K562 (cell line): Measurements from ENCODE around the gene SLC15A3. TPM values are rescaled to one million over a fixed set of nuclear protein-coding genes. Genes with fewer than 3 reads are reported as not detected.

Experiments
- BRD4 ChIP-seq: fragments of 200-600 bp; sonication (generic); IDR thresholded peaks from 2 replicates; pipeline ENCODE4 v1.6.1; 2017; ENCODE audit warnings: inconsistent platforms
- CTBP1 ChIP-seq: fragments of 450-650 bp; IDR thresholded peaks from 2 replicates; pipeline ENCODE4 v1.6.1; 2016; ENCODE audit warnings: borderline replicate concordance
- FOXK2 ChIP-seq, 2 experiments: fragments of 450-650 bp; IDR thresholded peaks in 1 of 2; conservative IDR thresholded peaks in 1 of 2; 2 replicates each; pipeline ENCODE4 v1.6.1; 2016; ENCODE audit warnings: low read depth in 2 of 2, mild to moderate bottlenecking in 1 of 2
- LCOR ChIP-seq: sonication (generic); formaldehyde crosslinking; IDR thresholded peaks from 2 replicates; pipeline ENCODE4 v1.8.0; 2022; ENCODE audit warnings: mild to moderate bottlenecking, missing genetic modification reagents
- polyA plus RNA-seq, 8 experiments: library from polyadenylated mRNA; depleted of rRNA in 4 of 8; stranded (reverse) in 5 of 8; unstranded in 3 of 8; fragments of >200 nt; fragmentation: Nextera tagmentation in 2 of 8; fragmentation: Illumina TruSeq in 1 of 8; extraction: Ambion mirVana in 2 of 8; extraction: Trizol in 1 of 8; gene quantifications; 2 replicates each; pipeline versions ENCODE4 v1.2.1 to v1.2.3, GENCODE V29; 2011 to 2014; ENCODE audit warnings: inconsistent platforms in 1 of 8, missing spikeins in 1 of 8
- total RNA-seq, 7 experiments: library from RNA; depleted of rRNA in 6 of 7; stranded (reverse); fragments of >200 nt in 6 of 7; fragmentation: Illumina TruSeq in 2 of 7; extraction: Trizol in 2 of 7; gene quantifications; 2 replicates each; pipeline versions ENCODE4 v1.2.1 to v1.2.3, GENCODE V29; 2011 to 2021; ENCODE audit warnings: low replicate concordance in 1 of 7
- TF ChIP-seq, protein P1 (sequence below): sonication (generic); formaldehyde crosslinking; IDR thresholded peaks from 2 replicates; pipeline ENCODE4 v1.5.0; 2020; ENCODE audit warnings: missing genetic modification reagents
- TF ChIP-seq, protein P2 (sequence below), 3 experiments: IDR thresholded peaks in 2 of 3; conservative IDR thresholded peaks in 1 of 3; 2 replicates each; pipeline ENCODE4 v1.5.1; 2011 to 2012; ENCODE audit warnings: low read length in 3 of 3, mild to moderate bottlenecking in 3 of 3, control low read depth in 2 of 3, improper control_type of control experiment in 1 of 3, inconsistent platforms in 1 of 3, low read depth in 1 of 3, mixed read lengths in 1 of 3, moderate library complexity in 1 of 3; ENCODE audit not compliant: insufficient read depth in 2 of 3

SLC15A3 gene
- total and polyA plus RNA-seq, 9 of the 15 experiments (the other 6 are each of a cell fraction or from before 2014, with no cell fraction given), result 0.07 to 0.27 TPM; not detected in 7

DNA sequence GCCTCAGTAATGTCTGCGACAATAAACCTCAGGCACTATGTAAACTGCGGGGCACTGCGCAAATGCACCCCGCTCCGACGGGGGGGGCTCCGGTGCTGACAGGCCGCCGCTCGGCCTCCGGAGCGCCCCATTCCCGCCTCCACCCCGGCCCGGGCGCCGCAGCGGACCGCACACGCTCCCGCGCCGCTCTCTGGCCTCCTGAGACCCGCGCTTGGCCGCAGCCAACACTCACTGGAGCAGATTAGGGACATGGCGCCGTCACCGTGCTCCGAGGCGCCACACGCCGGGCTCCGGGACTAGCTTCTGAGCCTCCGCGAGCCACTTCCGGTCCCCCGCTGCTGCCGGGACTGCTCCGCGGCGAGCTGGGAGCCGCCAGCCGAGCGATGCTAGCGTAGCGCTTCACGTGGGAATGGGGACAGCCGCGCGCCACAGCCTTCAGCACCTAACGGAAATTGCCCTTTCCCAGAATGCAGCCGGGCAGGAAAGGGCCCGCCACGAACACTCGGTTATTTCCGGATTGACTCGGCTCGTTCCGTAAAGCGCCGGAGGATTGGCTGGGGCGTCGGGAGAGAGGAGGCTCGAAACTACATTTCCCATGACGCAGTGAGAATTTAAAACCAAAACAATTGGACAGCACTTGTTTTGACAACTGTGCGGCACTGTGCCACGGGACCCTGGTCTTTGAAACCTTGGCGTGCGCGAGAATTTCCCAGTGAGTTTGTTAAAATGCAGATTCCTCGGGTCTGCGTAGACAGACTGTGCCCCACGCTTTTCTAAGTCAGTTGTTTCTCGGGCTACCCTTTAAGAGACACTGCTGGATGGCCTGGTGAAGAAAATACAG lies 45.6 kb downstream of the SLC15A3 start, which contains the start of gene PRPF19 (continued):
- peak; percentile 77; the same call in 1 of the 2 replicates for TF ChIP-seq LCOR (CRISPR knock-in tag)
- TF ChIP-seq, protein P1, sequence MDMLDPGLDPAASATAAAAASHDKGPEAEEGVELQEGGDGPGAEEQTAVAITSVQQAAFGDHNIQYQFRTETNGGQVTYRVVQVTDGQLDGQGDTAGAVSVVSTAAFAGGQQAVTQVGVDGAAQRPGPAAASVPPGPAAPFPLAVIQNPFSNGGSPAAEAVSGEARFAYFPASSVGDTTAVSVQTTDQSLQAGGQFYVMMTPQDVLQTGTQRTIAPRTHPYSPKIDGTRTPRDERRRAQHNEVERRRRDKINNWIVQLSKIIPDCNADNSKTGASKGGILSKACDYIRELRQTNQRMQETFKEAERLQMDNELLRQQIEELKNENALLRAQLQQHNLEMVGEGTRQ (CRISPR knock-in tag), result peak; percentile 58
- TF ChIP-seq BRD4, result peak; percentile 70; the same call in 1 of the 2 replicates
- TF ChIP-seq FOXK2 (conservative IDR thresholded peaks at IDR 0.05 in 1 of 2, IDR thresholded peaks at IDR 0.05 in 1 of 2; ENCODE audit: low read depth in 2 of 2), result peak; percentile 81 to 84
- peak; percentile 56; the same call in 1 of the 2 replicates for TF ChIP-seq CTBP1
- TF ChIP-seq, protein P2, sequence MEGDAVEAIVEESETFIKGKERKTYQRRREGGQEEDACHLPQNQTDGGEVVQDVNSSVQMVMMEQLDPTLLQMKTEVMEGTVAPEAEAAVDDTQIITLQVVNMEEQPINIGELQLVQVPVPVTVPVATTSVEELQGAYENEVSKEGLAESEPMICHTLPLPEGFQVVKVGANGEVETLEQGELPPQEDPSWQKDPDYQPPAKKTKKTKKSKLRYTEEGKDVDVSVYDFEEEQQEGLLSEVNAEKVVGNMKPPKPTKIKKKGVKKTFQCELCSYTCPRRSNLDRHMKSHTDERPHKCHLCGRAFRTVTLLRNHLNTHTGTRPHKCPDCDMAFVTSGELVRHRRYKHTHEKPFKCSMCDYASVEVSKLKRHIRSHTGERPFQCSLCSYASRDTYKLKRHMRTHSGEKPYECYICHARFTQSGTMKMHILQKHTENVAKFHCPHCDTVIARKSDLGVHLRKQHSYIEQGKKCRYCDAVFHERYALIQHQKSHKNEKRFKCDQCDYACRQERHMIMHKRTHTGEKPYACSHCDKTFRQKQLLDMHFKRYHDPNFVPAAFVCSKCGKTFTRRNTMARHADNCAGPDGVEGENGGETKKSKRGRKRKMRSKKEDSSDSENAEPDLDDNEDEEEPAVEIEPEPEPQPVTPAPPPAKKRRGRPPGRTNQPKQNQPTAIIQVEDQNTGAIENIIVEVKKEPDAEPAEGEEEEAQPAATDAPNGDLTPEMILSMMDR (IDR thresholded peaks at IDR 0.05 in 2 of 3, conservative IDR thresholded peaks at IDR 0.05 in 1 of 3; ENCODE audit: insufficient read depth in 2 of 3, low read depth in 1 of 3, low read length in 3 of 3), result no peak; a peak in 1 of 6 replicates
